ENCODE results near the gene NCL.

- TF ChIP-seq EZH2 (IDR thresholded peaks at IDR 0.05; ENCODE audit: insufficient read depth, low read length): no peak
- TF ChIP-seq, protein P1, sequence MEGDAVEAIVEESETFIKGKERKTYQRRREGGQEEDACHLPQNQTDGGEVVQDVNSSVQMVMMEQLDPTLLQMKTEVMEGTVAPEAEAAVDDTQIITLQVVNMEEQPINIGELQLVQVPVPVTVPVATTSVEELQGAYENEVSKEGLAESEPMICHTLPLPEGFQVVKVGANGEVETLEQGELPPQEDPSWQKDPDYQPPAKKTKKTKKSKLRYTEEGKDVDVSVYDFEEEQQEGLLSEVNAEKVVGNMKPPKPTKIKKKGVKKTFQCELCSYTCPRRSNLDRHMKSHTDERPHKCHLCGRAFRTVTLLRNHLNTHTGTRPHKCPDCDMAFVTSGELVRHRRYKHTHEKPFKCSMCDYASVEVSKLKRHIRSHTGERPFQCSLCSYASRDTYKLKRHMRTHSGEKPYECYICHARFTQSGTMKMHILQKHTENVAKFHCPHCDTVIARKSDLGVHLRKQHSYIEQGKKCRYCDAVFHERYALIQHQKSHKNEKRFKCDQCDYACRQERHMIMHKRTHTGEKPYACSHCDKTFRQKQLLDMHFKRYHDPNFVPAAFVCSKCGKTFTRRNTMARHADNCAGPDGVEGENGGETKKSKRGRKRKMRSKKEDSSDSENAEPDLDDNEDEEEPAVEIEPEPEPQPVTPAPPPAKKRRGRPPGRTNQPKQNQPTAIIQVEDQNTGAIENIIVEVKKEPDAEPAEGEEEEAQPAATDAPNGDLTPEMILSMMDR (IDR thresholded peaks at IDR 0.05; ENCODE audit: insufficient read depth, low read depth, low read length): no peak
These were observed 39.5 kb upstream of the NCL start for GRCh38 chr2:231503766-231504165.

All from astrocyte (in vitro differentiated cells and primary cell).